Ovary (tissue), 3 donors: ENCODE measurements around the gene LRMDA.

Source experiments
- EP300 ChIP-seq: sonication (generic); formaldehyde crosslinking; IDR thresholded peaks from one replicate; pipeline ENCODE4 v1.6.1; 2017; ENCODE audit warnings: antibody characterized with exemption
- POLR2A ChIP-seq: fragments of 450-650 bp; IDR thresholded peaks from one replicate; pipeline ENCODE4 v1.6.1; 2017; ENCODE audit warnings: antibody characterized with exemption, mild to moderate bottlenecking, moderate library complexity
- TF ChIP-seq, protein P1 (sequence below), 3 donors: fragments of 450-650 bp in 2 of 3; fragments of 200-600 bp in 1 of 3; IDR thresholded peaks; one replicate each; pipeline versions ENCODE4 v1.5.1 to v1.8.0; 2016 to 2022; ENCODE audit warnings: antibody characterized with exemption in 3 of 3, mild to moderate bottlenecking in 1 of 3
- donor health status: DM: no; HTN: no; CAD: no.

GRCh38 chr10:76270464-76270863 lies 839.0 kb downstream of the LRMDA start:
- TF ChIP-seq EP300 (no peak), POLR2A (no peak)
- TF ChIP-seq, protein P1, sequence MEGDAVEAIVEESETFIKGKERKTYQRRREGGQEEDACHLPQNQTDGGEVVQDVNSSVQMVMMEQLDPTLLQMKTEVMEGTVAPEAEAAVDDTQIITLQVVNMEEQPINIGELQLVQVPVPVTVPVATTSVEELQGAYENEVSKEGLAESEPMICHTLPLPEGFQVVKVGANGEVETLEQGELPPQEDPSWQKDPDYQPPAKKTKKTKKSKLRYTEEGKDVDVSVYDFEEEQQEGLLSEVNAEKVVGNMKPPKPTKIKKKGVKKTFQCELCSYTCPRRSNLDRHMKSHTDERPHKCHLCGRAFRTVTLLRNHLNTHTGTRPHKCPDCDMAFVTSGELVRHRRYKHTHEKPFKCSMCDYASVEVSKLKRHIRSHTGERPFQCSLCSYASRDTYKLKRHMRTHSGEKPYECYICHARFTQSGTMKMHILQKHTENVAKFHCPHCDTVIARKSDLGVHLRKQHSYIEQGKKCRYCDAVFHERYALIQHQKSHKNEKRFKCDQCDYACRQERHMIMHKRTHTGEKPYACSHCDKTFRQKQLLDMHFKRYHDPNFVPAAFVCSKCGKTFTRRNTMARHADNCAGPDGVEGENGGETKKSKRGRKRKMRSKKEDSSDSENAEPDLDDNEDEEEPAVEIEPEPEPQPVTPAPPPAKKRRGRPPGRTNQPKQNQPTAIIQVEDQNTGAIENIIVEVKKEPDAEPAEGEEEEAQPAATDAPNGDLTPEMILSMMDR (IDR thresholded peaks at IDR 0.05): no peak
